ENCODE results near the gene ESYT2. TPM values are rescaled to one million over a fixed set of nuclear protein-coding genes. Genes with fewer than 3 reads are reported as not detected.
A peak's percentile ranks its signal among the peaks of the same experiment; 100 is the strongest.

The ESYT2 gene
- total and polyA plus RNA-seq, 9 of the 15 experiments (the other 6 are each of a cell fraction or from before 2014, with no cell fraction given): 5.8 to 86.9 (median 64.7) TPM

GRCh38 chr7:158829342-158830210 is at the start of gene ESYT2 (continued):
- peak; percentile 81 to 93 for TF ChIP-seq MNT (conservative IDR thresholded peaks at IDR 0.05)
- TF ChIP-seq ILF3 (IDR thresholded peaks at IDR 0.05; ENCODE audit: borderline replicate concordance): no peak; the same call in 1 of the 2 replicates
- peak; percentile 97 for TF ChIP-seq E2F5 (CRISPR knock-in tag; IDR thresholded peaks at IDR 0.05)
- TF ChIP-seq ZBTB7A (IDR thresholded peaks at IDR 0.05; ENCODE audit: borderline replicate concordance, control insufficient read depth, low read depth, low read length): peak; percentile 95
- TF ChIP-seq CXXC5 (CRISPR knock-in tag; IDR thresholded peaks at IDR 0.05): peak; percentile 97
- peak; percentile 74 for TF ChIP-seq ETV1 (tag; conservative IDR thresholded peaks at IDR 0.05; ENCODE audit: low read depth)
- peak; percentile 92; the same call in 1 of the 2 replicates for TF ChIP-seq KAT7 (CRISPR knock-in tag; IDR thresholded peaks at IDR 0.05; ENCODE audit: borderline replicate concordance)
- TF ChIP-seq BCOR (IDR thresholded peaks at IDR 0.05): peak; percentile 71
- TF ChIP-seq HDAC2 (IDR thresholded peaks at IDR 0.05): no peak; the same call in 1 of the 2 replicates
- TF ChIP-seq TCF7 (IDR thresholded peaks at IDR 0.05; ENCODE audit: borderline replicate concordance): peak; percentile 73
- peak; percentile 94; the same call in 1 of the 2 replicates for TF ChIP-seq NR4A1 (CRISPR knock-in tag; IDR thresholded peaks at IDR 0.05)
- peak; percentile 57 for TF ChIP-seq NR4A1 (tag; IDR thresholded peaks at IDR 0.05)
- no peak for TF ChIP-seq ZNF408 (CRISPR knock-in tag; IDR thresholded peaks at IDR 0.05; ENCODE audit: low read depth)
- TF ChIP-seq KLF10 (CRISPR knock-in tag; IDR thresholded peaks at IDR 0.05): no peak
- no peak; the same call in 1 of the 2 replicates for TF ChIP-seq ZNF316 (IDR thresholded peaks at IDR 0.05)
- TF ChIP-seq JUND (IDR thresholded peaks at IDR 0.05; ENCODE audit: borderline replicate concordance, low read depth, low read length): peak; percentile 97
- peak; percentile 93; the same call in 2 of the 3 replicates for TF ChIP-seq JUND (tag; IDR thresholded peaks at IDR 0.05; ENCODE audit: borderline replicate concordance, low read depth, low read length)
- no peak for TF ChIP-seq HNRNPK (IDR thresholded peaks at IDR 0.05; ENCODE audit: low read depth, low read length, poor library complexity, severe bottlenecking)
- TF ChIP-seq ZNF280B (CRISPR knock-in tag; IDR thresholded peaks at IDR 0.05): 0 out of 2 replicates have a peak, but pooled peaks have one; percentile 74
- peak; percentile 88 for TF ChIP-seq THRB (CRISPR knock-in tag; conservative IDR thresholded peaks at IDR 0.05)
- no peak for TF ChIP-seq STAT5B (CRISPR knock-in tag; IDR thresholded peaks at IDR 0.05)
- TF ChIP-seq IRF9 (tag; IDR thresholded peaks at IDR 0.05): no peak

Measured in K562 (cell line).